Right ventricle myocardium superior (tissue), 1 donor: Measurements from ENCODE around the gene NDUFS7. TPM values are rescaled to one million over a fixed set of nuclear protein-coding genes. Genes with fewer than 3 reads are reported as not detected.

Experiments used
- ATAC-seq: fragments of 200-7000 bp; cut with Tn5 transposase; one replicate; pipeline ENCODE4 v1.9.1; 2020; ENCODE audit warnings: mild to moderate bottlenecking; ENCODE audit not compliant: poor library complexity
- DNase-seq: peaks from one replicate; pipeline ENCODE4 v3.0.0-alpha.2; 2020
- intact Hi-C: fragments of 100-400 bp; cut with DNase I; formaldehyde crosslinking; loops from one replicate; pipeline ENCODE4 v1.11.2; 2022
- total RNA-seq: library from RNA; stranded (reverse); fragmentation: NEBNext Ultra II Directional; extraction: Animal tissue kit (Norgen Biotek cat#: 25700); gene quantifications from one replicate; pipeline ENCODE4 v1.2.1, GENCODE V29; 2021
- donor health status: DM: no; HTN: yes; CAD: no; lungs with severe emphysema.

NDUFS7 gene
- total RNA-seq, 1 donor from 2014 or later: 461 TPM

DNA sequence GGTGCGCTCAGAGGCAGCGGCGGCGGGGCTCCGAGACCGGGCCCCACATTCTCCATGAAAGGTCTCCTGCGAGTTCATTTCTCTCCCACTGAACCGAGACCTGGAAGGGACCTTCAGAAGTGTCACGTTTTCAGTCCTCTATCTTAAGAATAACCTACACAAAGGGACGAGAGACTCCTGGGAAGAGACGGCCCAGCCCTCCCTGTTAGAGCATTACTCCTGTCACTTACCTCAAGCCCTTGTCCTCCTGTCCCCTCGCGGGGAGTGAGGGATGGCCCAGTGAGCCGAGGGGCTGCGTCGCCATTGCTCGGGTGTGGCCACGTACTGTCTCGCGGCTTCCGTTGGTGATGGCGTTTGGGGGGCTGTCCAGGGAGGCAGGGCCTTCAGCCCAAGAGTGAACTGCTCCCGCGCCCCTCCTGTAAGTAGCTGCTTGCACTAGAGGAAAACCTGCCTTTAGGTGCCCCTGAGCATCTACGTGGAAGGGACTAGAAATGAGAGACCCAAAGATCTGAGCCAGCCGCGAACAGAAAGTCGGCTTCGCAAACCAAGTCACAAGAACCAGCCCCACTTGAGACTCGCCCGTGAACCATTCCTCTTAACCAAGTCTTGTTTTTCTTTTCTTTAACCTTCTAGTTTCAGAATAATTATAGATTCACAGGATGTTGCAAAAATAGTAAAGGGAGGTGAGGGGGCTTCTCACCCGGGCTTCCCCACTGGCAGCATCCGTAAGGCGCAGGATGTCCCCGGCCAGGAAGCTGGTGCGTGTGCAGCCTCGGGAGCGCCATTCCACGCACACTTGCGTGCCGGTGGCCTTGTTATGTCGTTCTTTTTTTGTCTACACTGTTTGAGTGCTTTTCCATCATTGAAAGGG lies 21.1 kb upstream of the NDUFS7 start:
- ATAC-seq: no peak
- intact Hi-C loops: no loop called here
- DNase-seq: no peak

DNA sequence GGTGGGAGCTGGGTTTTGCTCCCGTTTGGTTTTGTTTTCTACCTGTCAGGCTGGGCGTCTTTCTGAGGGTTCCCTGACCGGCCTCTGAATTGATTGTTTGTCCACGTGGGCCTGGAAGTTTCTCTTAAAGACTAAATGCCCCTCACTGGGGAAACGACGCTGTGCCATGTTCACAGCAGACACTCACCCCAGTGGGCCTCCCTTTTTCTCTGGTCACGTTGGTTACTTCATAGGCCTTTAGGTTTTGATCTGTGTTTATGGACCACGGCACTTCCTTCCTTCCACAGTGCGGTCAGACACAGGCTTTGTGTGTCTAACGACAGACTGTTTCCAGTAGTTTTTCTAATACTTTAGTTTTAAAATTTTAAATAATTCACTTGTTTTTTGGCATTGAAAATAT lies 20.1 kb upstream of the NDUFS7 start:
- intact Hi-C loops: no loop called here
- ATAC-seq: no peak
- no peak for DNase-seq

DNA sequence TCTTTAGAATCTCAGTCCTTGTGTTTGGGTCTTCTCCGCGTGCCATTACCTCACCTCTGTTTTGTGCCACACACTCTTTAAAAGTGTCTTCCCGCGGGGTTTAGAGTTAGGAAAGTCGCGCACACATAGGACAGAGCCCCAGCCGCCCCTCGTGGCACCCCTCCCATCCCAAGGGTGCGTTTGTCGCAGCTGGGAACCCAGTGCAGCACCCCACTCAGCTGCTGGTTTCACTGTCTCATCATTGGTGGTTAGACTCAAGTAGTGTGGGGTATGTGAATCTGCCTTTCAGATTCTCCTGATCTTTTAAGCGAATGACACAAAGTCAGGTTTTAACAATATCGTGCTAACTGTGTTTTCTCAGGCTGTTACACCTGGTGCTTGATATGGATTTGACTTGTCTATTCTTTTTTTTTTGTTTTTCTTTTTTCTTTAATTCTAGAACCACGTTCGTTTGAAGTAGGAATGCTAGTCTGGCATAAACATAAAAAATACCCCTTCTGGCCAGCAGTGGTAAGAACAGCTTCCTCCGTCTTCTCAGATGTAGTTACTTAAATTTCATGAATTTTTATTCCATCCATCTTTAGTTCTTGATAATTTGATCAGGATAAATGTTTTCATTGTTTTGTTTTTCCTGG lies 19.5 kb upstream of the NDUFS7 start:
- ATAC-seq: no peak
- intact Hi-C loops: no loop called here
- DNase-seq: no peak

DNA sequence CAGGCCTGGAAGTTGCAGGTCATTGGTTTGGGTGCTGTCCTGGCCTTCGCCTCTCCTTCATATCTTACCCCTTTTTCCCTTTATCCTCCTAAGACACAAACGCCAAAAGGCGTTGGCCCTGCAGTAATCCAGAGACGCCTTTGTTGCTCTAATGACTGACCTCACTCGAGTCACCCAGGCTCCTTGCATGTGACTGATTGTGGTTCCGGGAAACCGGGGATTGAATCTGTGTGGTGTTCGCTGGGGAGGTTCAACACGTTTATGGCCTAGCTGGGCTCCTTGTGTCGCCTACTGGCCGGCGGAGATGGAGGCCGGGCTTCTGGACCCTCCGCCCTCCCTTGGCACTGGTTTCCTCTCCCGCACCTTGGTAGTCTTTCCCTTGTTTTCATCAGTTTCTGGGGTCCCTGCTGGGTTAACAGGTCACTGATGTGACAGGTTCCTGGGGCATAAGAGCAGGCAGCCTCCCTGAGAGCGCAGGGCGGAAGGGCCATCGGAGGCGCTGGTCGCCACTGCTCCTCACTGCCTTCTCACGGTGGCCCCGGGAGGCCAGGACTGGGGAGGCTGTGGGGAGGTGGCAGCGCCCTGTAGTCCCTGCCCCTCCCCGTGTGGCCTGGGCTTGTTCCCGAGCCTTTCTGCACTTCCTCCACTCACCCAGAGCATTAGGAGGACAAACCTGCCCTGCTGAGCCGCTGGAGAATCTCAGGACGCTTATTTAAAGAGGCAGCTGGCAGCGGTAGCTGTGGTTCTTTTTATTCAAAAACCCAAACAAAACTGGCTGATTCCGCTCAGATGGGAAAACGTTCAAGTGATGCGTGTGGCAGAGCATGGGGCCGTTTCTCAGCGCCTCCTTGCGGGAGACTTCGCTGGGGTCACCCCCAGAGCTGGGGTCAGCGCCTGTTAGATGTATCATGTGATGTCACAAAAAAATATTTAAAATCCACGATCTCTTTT lies 18.1 kb upstream of the NDUFS7 start:
- no peak for DNase-seq
- no peak for ATAC-seq
- intact Hi-C loops: no loop called here

DNA sequence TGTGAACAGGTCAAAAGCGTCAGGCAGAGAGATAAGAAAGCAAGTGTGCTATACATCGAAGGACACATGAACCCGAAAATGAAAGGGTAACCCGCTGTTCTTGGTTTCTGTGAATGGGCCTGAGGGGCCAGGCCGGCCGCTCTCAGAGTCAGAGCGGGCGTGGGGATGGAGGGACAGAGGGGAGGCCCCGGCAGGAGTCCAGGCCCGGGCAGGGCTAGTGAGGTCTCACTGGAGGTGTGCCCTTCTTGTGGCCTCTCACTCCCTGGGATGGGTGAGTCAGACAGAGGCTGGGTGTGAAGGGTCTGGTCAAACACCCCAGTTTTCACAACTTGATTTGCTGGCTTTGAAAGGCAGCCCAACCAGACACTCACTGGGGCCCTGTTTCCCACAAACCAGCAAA lies 17.4 kb upstream of the NDUFS7 start:
- no peak for DNase-seq
- intact Hi-C loops: no loop called here
- ATAC-seq: no peak

DNA sequence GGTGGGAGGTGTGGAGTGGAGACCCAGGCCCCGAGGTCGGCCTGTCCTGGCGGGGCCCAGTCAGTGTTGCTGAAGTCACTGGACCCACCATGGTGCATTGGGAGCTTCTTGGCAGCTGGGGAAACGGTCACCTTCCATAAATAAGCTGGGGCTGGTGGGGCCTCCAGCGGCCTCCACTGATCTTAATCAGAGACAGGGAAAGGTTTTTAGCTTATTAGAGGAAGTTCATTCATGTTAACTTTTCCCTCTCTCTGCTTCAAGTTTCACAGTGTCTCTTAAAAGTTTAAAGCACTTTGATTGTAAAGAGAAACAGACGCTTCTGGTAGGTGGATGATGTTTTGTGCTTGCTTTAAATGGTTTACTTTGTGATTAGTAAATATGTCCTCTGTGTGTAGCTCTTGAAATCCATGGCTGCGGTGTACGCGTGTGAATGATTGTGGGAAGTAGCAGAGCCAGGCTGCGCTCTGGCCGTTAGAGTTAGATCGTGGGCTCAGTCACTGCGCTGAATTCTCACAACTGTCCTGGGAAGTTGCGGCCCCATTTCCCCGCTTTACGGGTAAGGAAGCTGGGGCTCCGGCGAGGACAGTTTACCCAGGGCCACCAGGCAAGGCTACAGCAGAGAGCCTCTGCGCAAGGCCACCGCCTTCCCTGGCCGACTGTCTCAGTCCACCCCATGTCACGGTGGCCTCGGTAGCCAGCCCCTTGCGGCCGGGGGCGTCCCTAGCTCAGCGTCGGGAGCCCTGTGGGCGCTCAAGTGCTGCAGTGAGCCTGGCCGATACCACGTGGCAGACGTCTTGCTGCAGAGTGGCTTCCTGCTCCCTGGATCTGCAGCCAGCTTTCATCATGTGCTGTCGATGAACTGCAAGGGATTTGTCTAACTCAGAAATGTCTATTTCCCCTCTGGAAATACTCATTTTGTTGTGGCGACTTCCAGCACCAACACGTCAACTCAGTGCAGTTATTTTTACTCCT lies 16.5 kb upstream of the NDUFS7 start:
- ATAC-seq: no peak
- DNase-seq: no peak
- intact Hi-C loops: no loop called here

DNA sequence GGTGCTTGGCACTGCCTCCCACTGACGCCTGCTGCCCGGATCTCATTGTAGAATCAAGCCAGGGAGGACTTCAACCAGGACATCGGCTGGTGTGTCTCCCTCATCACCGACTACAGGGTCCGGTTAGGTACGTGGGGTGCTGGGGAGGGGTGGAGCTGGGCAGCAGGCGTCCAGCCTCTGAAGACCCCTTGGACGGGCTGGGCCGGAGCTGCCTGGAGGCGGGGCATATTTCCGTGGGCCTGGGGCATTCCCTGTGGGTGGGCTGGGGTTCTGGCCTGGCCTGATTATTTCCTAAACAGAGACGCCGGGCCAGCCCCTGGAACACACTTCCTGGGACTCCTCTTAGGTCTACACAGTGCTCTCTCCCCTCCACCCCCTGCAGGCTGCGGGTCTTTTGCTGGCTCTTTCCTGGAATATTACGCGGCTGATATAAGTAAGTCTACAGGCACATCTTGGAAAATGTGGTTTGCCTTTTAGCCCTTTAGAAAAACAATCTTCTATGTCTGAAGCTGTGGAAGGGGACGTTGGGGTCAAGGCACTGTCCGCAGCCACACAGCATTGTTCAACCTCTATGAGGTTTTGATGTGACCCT lies 14.4 kb upstream of the NDUFS7 start:
- ATAC-seq: no peak
- DNase-seq: no peak
- intact Hi-C loops: no loop called here

DNA sequence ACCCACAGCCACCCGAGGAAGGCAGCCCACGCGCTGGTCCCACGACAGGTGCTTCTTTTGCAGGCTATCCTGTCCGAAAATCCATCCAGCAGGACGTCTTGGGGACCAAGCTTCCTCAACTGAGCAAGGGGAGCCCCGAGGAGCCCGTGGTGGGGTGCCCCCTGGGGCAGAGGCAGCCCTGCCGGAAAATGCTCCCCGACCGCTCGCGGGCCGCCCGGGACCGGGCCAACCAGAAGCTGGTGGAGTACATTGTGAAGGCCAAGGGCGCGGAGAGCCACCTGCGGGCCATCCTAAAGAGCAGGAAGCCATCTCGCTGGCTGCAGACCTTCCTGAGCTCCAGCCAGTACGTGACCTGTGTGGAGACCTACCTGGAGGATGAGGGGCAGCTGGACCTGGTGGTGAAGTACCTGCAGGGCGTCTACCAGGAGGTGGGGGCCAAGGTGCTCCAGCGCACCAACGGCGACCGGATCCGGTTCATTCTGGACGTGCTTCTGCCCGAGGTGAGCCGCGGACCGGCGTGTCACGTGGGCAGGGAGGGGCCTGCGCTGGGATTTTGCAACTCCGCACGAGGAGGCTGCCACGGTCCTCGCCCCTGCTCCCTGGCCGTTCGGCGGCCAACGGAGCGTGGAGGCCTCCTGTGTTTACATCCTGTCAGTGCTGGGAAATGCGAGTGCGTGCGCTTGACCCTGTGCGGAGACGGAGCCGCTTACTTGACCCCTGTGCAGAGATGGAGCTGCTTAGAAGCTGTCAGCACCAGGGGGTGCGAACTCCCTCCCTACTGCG lies 12.9 kb upstream of the NDUFS7 start:
- intact Hi-C loops: no loop called here
- DNase-seq (no peak), ATAC-seq (no peak)

DNA sequence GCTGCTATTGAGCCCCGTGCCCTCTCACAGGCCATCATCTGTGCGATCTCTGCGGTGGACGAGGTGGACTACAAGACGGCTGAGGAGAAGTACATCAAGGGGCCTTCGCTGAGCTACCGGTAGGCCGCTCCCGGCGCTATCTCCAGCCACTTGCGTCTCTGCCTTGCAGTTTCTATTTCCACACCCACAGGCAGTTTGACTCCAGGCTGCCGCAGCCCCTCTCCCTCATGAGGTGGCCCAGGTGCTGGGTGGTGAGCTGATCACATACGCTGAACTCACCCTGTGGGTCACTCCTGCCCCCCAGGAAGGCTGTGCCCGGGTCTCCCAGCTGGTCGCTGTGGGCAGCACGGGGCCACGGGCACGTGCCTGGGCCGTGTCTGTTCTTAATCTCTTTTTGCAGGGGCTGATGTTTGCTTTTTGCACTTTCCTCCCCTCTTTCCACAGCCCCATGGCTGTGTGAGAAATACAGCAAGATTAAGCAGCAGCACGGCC lies 10.6 kb upstream of the NDUFS7 start:
- ATAC-seq (peak; percentile 15), DNase-seq (peak; percentile 40)
- intact Hi-C loops: no loop called here

DNA sequence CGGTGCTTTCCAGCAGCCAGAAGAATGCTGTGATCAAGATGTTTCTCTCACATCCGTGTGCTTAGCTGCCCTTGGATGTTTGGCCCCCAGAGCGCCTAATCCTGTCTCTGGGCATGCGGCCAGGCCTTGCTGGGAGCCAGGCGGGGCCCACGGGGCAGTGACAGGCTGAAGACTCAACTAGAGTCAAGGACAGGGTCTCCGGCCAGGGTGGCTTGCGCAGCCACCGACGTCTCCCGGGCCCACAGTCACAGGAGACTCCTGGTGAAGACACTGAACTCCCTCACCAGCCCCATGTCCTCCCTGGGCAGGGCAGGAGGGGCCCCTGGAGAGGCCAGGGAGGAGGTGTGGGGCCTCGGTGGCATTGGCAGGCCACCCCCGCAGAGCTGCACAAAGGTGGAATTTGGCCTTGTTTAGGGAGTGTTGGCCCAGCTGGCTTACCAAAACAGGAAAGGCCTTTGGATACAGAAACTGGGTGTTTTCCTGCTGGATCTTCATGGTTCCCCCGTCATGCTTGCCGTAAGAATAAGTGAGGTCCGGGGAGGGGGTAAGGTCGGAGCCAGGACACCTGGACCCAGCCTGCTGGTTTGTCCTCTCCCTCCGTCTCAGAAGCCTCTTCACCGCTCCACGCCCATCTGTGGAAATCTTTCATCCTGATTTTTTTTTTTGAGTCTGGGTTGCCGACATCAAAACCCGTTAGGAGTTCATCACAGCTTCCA lies 10.0 kb upstream of the NDUFS7 start:
- peak; percentile 90 for ATAC-seq
- intact Hi-C loops: no loop called here
- DNase-seq: peak; percentile 90

DNA sequence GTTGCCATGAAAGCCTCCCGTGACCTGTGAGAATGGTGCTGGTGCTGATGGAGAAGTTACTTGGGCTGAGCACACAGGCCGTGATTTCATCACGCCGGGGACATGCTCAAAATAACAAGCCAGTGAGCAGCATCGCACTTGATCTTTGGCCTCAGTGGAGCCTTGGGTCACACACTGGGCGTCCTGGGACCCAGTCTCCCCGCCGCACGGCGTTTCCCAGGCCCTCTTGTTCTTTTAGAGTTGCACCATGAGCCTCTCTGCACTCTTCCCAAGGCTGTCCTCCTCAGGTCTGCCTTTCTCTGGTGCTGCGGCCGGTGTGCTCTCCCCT lies 9.5 kb upstream of the NDUFS7 start:
- peak; percentile 37 for ATAC-seq
- intact Hi-C loops: no loop called here
- no peak for DNase-seq

DNA sequence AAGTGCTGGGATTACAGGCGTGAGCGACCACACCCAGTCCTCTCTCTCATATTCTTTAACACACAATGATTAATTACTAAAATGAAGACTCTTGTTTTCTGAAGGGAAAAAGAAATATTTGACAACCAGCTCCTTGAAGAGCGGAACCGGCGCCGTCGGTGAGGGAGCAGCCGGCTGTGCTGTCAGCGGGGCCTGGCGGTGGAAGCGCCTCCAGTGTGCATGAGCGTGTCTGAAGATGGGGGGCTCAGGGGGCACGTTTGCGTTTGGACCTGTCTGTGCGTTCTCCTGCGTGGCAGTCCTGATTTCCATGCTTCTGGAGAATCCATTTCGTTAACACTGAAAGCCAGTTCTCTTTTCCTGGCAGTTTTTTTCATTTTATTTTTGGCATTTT lies 7.3 kb upstream of the NDUFS7 start:
- intact Hi-C loops: no loop called here
- DNase-seq: no peak

DNA sequence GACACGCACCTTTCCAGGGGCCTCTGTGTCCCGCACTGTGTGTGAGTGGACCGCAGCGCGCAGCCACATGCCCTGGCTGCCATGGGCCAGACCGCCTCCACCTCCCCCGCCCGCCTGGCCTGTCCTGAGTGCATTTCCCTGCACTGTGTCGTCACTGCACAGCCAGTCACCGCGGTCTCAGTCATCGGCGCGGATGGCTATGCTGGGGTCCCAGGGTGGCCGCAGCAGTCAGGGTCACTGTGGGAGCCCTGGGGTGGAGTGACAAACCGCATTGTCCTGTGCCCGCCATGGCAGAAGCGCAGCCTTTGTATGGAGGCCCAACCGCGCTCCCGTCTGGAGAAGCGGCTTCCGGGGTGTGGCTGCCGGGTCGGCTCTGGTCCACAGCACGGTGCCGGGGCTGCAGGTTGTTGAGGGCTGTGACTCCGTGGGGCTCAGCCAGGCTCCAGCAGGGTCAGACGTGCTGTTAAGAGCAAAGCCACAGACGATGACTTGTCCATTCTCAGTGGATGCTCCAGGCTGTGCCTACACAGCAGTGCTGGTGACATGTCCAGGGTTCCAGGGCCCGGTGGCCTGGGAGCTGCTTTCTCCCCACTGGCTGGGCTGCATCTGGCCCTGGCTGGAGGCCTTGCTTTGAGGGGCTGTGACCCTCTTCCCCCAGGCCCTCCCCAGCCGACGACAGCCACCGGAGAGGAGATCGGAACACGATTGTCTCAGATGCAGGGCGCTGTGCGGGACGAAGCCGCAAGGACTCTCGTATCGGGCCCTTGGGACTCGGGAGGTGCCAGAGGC lies 6.3 kb upstream of the NDUFS7 start:
- DNase-seq (no peak), ATAC-seq (no peak)
- intact Hi-C loops: no loop called here

More for the DNA sequence above, 7.3 kb upstream of the NDUFS7 start:
- no peak for ATAC-seq

DNA sequence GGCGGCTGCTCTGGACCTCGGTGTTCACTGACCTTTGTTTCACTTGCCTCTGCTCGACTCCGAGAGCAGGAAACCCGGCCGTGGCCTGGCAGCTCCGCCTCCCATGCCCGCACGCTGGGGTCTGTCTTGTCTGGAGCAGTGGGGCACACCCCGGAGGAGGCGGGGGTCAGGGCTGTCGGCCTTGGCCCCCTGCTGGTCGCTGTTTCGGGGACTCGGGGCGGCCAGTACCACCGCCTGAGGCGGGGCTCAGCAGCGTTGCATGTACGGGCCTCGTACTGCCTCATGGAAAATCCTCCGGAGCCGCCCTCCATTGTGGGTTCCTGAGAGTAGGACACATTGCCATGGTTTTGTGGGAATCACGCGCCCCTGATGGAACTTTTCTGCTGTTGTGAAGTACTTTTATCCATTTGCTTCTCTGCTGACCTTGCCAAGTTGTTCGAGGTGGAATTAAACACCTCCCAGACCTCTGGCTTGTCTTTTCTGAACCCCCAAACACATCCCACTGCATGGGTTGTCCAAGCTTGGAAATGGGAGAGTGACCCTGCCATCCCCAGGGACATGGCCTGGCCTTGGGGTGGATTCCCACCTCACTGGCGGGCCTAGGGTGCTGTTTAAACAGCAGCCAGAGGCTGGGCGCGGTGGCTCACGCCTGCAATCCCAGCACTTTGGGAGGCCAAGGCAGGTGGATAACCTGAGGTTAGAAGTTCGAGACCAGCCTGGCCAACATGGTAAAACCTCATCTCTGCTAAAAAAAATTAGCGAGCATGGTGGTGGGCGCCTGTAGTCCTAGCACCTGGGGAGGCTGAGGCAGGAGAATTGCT lies 5.5 kb upstream of the NDUFS7 start:
- DNase-seq: no peak
- no peak for ATAC-seq
- intact Hi-C loops: no loop called here
